ENCODE results near the gene SLC27A2.

DNA sequence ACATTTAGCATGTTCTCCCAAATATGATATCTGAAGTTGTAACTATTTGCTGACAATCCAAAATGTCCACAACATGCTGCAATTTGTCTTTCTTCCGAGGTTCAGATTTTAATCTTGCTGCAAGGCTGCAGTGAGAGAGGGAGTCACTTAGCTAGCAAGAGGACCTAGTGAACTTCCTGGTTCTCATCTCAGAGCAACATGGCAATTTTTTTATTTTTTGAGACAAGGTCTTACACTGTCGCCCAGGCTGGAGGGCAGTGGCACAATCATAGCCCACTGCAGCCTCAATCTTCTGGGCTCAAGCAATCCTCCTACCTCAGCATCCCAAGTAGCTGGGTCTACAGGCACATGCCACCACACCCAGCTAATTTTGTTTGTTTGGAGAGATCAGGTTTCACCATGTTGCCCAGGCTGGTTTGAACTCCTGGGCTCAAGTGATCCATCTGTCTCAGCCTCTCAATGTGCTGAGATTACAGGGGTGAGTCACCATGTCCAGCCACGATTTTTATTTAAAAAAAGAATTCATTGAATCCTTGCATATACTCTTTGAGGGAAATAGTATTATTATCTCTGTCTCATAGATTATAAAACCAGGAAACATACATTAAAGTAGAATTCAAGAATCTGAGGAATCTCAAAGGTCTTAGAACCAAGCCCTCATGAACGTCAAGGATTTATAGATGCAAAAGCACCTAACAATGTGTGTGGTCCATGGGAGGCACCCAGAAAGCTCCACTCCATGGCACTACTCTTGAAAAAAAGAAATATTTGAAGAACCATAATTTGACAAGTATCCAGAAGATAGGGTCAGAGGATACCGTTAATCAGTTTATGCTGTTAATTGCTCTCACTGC, 74.4 kb downstream of the SLC27A2 start:
- TF ChIP-seq, protein P1, sequence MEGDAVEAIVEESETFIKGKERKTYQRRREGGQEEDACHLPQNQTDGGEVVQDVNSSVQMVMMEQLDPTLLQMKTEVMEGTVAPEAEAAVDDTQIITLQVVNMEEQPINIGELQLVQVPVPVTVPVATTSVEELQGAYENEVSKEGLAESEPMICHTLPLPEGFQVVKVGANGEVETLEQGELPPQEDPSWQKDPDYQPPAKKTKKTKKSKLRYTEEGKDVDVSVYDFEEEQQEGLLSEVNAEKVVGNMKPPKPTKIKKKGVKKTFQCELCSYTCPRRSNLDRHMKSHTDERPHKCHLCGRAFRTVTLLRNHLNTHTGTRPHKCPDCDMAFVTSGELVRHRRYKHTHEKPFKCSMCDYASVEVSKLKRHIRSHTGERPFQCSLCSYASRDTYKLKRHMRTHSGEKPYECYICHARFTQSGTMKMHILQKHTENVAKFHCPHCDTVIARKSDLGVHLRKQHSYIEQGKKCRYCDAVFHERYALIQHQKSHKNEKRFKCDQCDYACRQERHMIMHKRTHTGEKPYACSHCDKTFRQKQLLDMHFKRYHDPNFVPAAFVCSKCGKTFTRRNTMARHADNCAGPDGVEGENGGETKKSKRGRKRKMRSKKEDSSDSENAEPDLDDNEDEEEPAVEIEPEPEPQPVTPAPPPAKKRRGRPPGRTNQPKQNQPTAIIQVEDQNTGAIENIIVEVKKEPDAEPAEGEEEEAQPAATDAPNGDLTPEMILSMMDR (conservative IDR thresholded peaks at IDR 0.05; ENCODE audit: low read length), result no peak
- TF ChIP-seq EZH2phosphoT487 (IDR thresholded peaks at IDR 0.05; ENCODE audit: borderline replicate concordance, low read depth, low read length), result no peak
